VCaP (cell line): Measurements from ENCODE around the gene COL4A2.

Experiments used
- H3K27ac ChIP-seq: fragments of 450-650 bp; 2 replicates; pipeline ENCODE4 v1.5.1; 2017
- TF ChIP-seq, protein P1 (sequence below): fragments of 450-650 bp; conservative IDR thresholded peaks from 2 replicates; pipeline ENCODE4 v1.5.1; 2017; ENCODE audit warnings: mild to moderate bottlenecking, moderate library complexity

The COL4A2 gene

DNA sequence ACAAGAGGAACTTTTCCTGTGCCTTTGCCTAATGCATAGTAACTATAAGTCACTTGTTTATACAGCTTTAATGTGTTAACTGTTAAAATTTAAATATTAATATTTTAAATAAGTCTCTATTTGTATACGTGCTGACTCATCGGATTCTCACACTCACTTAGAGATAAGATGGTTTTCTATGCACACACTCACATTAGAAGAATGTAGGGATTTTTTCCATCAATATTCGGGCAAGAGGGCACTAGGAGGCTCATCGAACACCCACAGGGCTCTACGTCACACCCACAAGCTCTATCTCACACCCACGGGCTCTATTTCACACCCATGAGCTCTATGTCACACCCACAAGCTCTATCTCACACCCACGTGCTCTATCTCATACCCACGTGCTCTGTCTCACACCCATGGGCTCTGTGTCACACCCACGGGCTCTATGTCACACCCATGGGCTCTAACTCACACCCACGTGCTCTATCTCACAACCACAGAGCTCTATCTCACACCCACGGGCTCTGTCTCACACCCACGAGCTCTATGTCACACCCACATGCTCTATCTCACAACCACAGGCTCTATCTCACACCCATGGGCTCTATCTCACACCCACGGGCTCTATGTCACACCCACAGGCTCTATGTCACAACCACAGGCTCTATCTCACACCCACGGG is 73.4 kb downstream of the COL4A2 start:
- no peak overlapping the region for H3K27ac ChIP-seq
- TF ChIP-seq, protein P1, sequence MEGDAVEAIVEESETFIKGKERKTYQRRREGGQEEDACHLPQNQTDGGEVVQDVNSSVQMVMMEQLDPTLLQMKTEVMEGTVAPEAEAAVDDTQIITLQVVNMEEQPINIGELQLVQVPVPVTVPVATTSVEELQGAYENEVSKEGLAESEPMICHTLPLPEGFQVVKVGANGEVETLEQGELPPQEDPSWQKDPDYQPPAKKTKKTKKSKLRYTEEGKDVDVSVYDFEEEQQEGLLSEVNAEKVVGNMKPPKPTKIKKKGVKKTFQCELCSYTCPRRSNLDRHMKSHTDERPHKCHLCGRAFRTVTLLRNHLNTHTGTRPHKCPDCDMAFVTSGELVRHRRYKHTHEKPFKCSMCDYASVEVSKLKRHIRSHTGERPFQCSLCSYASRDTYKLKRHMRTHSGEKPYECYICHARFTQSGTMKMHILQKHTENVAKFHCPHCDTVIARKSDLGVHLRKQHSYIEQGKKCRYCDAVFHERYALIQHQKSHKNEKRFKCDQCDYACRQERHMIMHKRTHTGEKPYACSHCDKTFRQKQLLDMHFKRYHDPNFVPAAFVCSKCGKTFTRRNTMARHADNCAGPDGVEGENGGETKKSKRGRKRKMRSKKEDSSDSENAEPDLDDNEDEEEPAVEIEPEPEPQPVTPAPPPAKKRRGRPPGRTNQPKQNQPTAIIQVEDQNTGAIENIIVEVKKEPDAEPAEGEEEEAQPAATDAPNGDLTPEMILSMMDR, result no peak

DNA sequence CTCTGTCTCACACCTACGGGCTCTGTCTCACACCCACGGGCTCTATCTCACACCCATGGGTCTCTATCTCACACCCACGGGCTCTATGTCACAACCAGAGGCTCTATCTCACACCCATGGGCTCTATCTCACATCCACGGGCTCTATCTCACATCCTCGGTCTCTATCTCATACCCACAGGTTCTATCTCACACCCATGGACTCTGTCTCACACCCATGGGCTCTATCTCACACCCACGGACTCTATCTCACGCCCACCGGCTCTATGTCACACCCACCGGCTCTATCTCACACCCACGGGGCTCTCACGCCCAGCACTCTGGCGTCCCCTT is 73.9 kb downstream of the COL4A2 start:
- no peak overlapping the region for H3K27ac ChIP-seq
- TF ChIP-seq, protein P1, result no peak

DNA sequence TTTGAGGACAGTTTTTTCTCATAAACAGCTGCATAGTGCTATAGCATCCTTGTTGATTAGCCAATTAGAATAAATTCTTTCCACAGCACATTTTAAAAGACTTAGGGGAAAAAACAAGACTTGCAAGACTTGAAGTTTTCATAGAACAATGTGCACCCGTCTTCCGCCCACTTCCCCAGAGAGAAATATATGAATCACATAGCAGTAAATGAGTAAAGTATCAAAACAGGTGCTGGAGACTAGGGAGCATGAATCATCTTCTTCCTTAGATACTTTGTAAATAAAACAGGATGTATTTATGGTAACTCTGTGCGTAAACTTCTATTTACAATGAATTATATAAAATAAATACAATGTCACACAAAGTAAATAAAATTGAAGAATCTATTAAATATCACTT is 75.1 kb downstream of the COL4A2 start:
- H3K27ac ChIP-seq, result no peak overlapping the region

DNA sequence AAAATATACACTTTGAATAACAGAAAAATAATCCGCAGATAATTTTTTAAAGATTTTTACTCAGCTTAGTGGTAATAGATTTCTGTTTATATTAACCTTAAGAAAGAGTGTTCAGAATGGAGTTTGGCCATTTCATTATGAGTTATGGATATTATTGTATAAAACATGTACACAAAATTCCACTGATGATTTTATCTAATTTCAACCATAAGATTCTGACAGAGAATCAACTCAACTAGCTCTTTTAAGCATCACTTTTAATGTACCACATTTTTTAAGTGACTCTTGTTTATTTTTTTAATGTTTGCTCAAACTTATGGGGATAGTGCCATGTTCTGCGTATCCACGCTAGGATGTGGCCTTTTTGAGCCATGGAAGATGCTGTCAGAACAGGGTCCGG is 75.7 kb downstream of the COL4A2 start:
- no peak overlapping the region for H3K27ac ChIP-seq
- TF ChIP-seq, protein P1, result no peak

More for the DNA sequence above, 75.1 kb downstream of the COL4A2 start:
- TF ChIP-seq, protein P1, result no peak

GRCh38 chr13:110387451-110388107 is 80.5 kb downstream of the COL4A2 start:
- no peak overlapping the region for H3K27ac ChIP-seq
- TF ChIP-seq, protein P1, result no peak

- TF ChIP-seq, protein P1, result no peak
- H3K27ac ChIP-seq, result no peak overlapping the region
These were observed 81.2 kb downstream of the COL4A2 start for GRCh38 chr13:110388108-110388943.

GRCh38 chr13:110390567-110390966 is 83.5 kb downstream of the COL4A2 start:
- no peak overlapping the region for H3K27ac ChIP-seq
- TF ChIP-seq, protein P1, result no peak
